ENCODE measurements around the gene MLLT6. TPM values are rescaled to one million over a fixed set of nuclear protein-coding genes. Genes with fewer than 3 reads are reported as not detected.
A peak's percentile ranks its signal among the peaks of the same experiment; 100 is the strongest.

The MLLT6 gene
- total and polyA plus RNA-seq, 2 experiments from 2014 or later: 10.5 to 75.8 TPM

GRCh38 chr17:38733282-38733981 lies 28.4 kb downstream of the MLLT6 start:
- no peak for TF ChIP-seq CTCF (IDR thresholded peaks at IDR 0.05; ENCODE audit: low read depth, low read length)
- DNase-seq (ENCODE audit: low read depth in 1 of 2, low spot score in 1 of 2): no peak
- Histone ChIP-seq H3K4me1 (ENCODE audit: low read depth) (no peaks in the 10 kb centered on the region), H3K9me3 (ENCODE audit: low read depth) (no peaks in the 10 kb centered on the region), H3K4me3 (no peak overlapping the region), H3K27ac (no peak overlapping the region), H3K27me3 (no peaks in the 10 kb centered on the region), H3K36me3 (peaks cover 6% of the 10 kb centered on the region)

GRCh38 chr17:38733982-38734973 lies 29.2 kb downstream of the MLLT6 start:
- Histone ChIP-seq H3K27ac (no peak overlapping the region), H3K36me3 (peaks cover 13% of the 10 kb centered on the region), H3K4me3 (no peak overlapping the region), H3K27me3 (no peaks in the 10 kb centered on the region), H3K4me1 (ENCODE audit: low read depth) (no peaks in the 10 kb centered on the region), H3K9me3 (ENCODE audit: low read depth) (no peaks in the 10 kb centered on the region)
- DNase-seq (ENCODE audit: low read depth in 1 of 2, low spot score in 1 of 2): no peak
- peak; percentile 17 for TF ChIP-seq CTCF (IDR thresholded peaks at IDR 0.05; ENCODE audit: low read depth, low read length)

- peak; percentile 56 to 73 for DNase-seq (ENCODE audit: low read depth in 1 of 2, low spot score in 1 of 2)
- Histone ChIP-seq H3K4me3 (no peak overlapping the region), H3K9me3 (ENCODE audit: low read depth) (no peaks in the 10 kb centered on the region), H3K4me1 (ENCODE audit: low read depth) (no peaks in the 10 kb centered on the region), H3K27ac (no peak overlapping the region), H3K36me3 (peaks cover 18% of the 10 kb centered on the region), H3K27me3 (no peaks in the 10 kb centered on the region)
- TF ChIP-seq CTCF (IDR thresholded peaks at IDR 0.05; ENCODE audit: low read depth, low read length): peak; percentile 90
Measured at GRCh38 chr17:38735161-38735997, 30.3 kb downstream of the MLLT6 start.

- no peak for TF ChIP-seq CTCF (IDR thresholded peaks at IDR 0.05; ENCODE audit: low read depth, low read length)
- peaks cover 10% of the 10 kb centered on the region for H3K4me1 ChIP-seq (ENCODE audit: low read depth)
- no peaks in the 10 kb centered on the region for H3K9me3 ChIP-seq (ENCODE audit: low read depth)
- H3K27ac ChIP-seq: no peak overlapping the region
- H3K36me3 ChIP-seq: peaks cover 18% of the 10 kb centered on the region
- H3K4me3 ChIP-seq: no peak overlapping the region
- H3K27me3 ChIP-seq: no peaks in the 10 kb centered on the region
- no peak for DNase-seq (ENCODE audit: low read depth in 1 of 2, low spot score in 1 of 2)
Measured at GRCh38 chr17:38738007-38738662, 33.1 kb downstream of the MLLT6 start.

GRCh38 chr17:38738686-38739085 lies 33.6 kb downstream of the MLLT6 start:
- no peak for TF ChIP-seq CTCF (IDR thresholded peaks at IDR 0.05; ENCODE audit: low read depth, low read length)
- H3K9me3 ChIP-seq (ENCODE audit: low read depth): no peaks in the 10 kb centered on the region
- H3K36me3 ChIP-seq: peaks cover 18% of the 10 kb centered on the region

More at GRCh38 chr17:38738686-38739085, 33.6 kb downstream of the MLLT6 start:
- Histone ChIP-seq H3K4me1 (ENCODE audit: low read depth) (peaks cover 10% of the 10 kb centered on the region), H3K27me3 (no peaks in the 10 kb centered on the region), H3K27ac (no peak overlapping the region), H3K4me3 (no peak overlapping the region)
- no peak for DNase-seq (ENCODE audit: low read depth in 1 of 2, low spot score in 1 of 2)
